HepG2 (cell line): Measurements from ENCODE around the gene TCF19. TPM values are rescaled to one million over a fixed set of nuclear protein-coding genes. Genes with fewer than 3 reads are reported as not detected.
A peak's percentile ranks its signal among the peaks of the same experiment; 100 is the strongest.

Source experiments
- AKAP8 ChIP-seq: sonication (generic); formaldehyde crosslinking; IDR thresholded peaks from 2 replicates; pipeline ENCODE4 v1.5.1; 2020; ENCODE audit warnings: mild to moderate bottlenecking, missing genetic modification reagents
- ATRX ChIP-seq: sonication (generic); formaldehyde crosslinking; IDR thresholded peaks from 2 replicates; pipeline ENCODE4 v1.4.0; 2020; ENCODE audit warnings: missing genetic modification reagents, borderline replicate concordance
- CBX2 ChIP-seq, 2 experiments: fragments of 200-600 bp in 1 of 2; sonication (generic); formaldehyde crosslinking in 1 of 2; IDR thresholded peaks; 2 replicates each; pipeline versions ENCODE4 v1.7.0 to v1.8.1; 2018 to 2022; ENCODE audit warnings: low read depth in 2 of 2, low read length in 1 of 2, mild to moderate bottlenecking in 1 of 2, missing genetic modification reagents in 1 of 2
- DR1 ChIP-seq: sonication (generic); formaldehyde crosslinking; IDR thresholded peaks from 2 replicates; pipeline ENCODE4 v1.8.0; 2021; ENCODE audit warnings: mild to moderate bottlenecking, missing genetic modification reagents, inconsistent platforms
- FOXC1 ChIP-seq: sonication (generic); formaldehyde crosslinking; IDR thresholded peaks from 2 replicates; pipeline ENCODE4 v1.8.0; 2022; ENCODE audit warnings: mild to moderate bottlenecking, missing genetic modification reagents, borderline replicate concordance
- HOXA3 ChIP-seq: sonication (generic); formaldehyde crosslinking; IDR thresholded peaks from 2 replicates; pipeline ENCODE4 v1.5.0; 2020; ENCODE audit warnings: missing genetic modification reagents
- HOXA9 ChIP-seq: sonication (generic); formaldehyde crosslinking; IDR thresholded peaks from 2 replicates; pipeline ENCODE4 v1.8.1; 2022; ENCODE audit warnings: missing genetic modification reagents, mild to moderate bottlenecking, moderate library complexity, borderline replicate concordance
- IRX3 ChIP-seq: sonication (generic); formaldehyde crosslinking; IDR thresholded peaks from 2 replicates; pipeline ENCODE4 v1.8.1; 2023; ENCODE audit warnings: mild to moderate bottlenecking, low read depth, missing genetic modification reagents, borderline replicate concordance
- JDP2 ChIP-seq: sonication (generic); formaldehyde crosslinking; IDR thresholded peaks from 2 replicates; pipeline ENCODE4 v1.8.1; 2022; ENCODE audit warnings: missing genetic modification reagents, borderline replicate concordance
- MED13 ChIP-seq: sonication (generic); formaldehyde crosslinking; IDR thresholded peaks from 2 replicates; pipeline ENCODE4 v1.5.0; 2020; ENCODE audit warnings: missing genetic modification reagents
- MXD1 ChIP-seq: sonication (generic); formaldehyde crosslinking; IDR thresholded peaks from 2 replicates; pipeline ENCODE4 v1.4.0; 2020; ENCODE audit warnings: mild to moderate bottlenecking, missing genetic modification reagents
- NFAT5 ChIP-seq: sonication (generic); formaldehyde crosslinking; IDR thresholded peaks from 2 replicates; pipeline ENCODE4 v1.4.0; 2020; ENCODE audit warnings: missing genetic modification reagents
- NFRKB ChIP-seq: fragments of 450-650 bp; IDR thresholded peaks from 2 replicates; pipeline ENCODE4 v1.6.1; 2017
- NKX3-1 ChIP-seq: sonication (generic); formaldehyde crosslinking; IDR thresholded peaks from 2 replicates; pipeline ENCODE4 v1.5.0; 2020; ENCODE audit warnings: missing genetic modification reagents
- PATZ1 ChIP-seq: sonication (generic); formaldehyde crosslinking; IDR thresholded peaks from 2 replicates; pipeline ENCODE4 v1.4.0; 2020; ENCODE audit warnings: missing genetic modification reagents
- REXO4 ChIP-seq: sonication (generic); formaldehyde crosslinking; IDR thresholded peaks from 2 replicates; pipeline ENCODE4 v1.8.0; 2022; ENCODE audit warnings: missing genetic modification reagents, mild to moderate bottlenecking, borderline replicate concordance
- RXRA ChIP-seq: sonication (generic); formaldehyde crosslinking; IDR thresholded peaks from 2 replicates; pipeline ENCODE4 v1.5.1; 2020; ENCODE audit warnings: missing genetic modification reagents
- SATB2 ChIP-seq: sonication (generic); formaldehyde crosslinking; IDR thresholded peaks from 2 replicates; pipeline ENCODE4 v1.5.0; 2020; ENCODE audit warnings: missing genetic modification reagents
- ZBTB43 ChIP-seq: sonication (generic); formaldehyde crosslinking; conservative IDR thresholded peaks from 2 replicates; pipeline ENCODE4 v1.4.0; 2020; ENCODE audit warnings: missing genetic modification reagents
- ZNF101 ChIP-seq: sonication (generic); formaldehyde crosslinking; IDR thresholded peaks from 2 replicates; pipeline ENCODE4 v1.4.0; 2020; ENCODE audit warnings: mild to moderate bottlenecking, low read depth, missing genetic modification reagents, borderline replicate concordance
- polyA plus RNA-seq, 8 experiments: library from polyadenylated mRNA; depleted of rRNA in 3 of 8; stranded (reverse) in 7 of 8; unstranded in 1 of 8; fragments of >200 nt; fragmentation: Illumina TruSeq in 4 of 8; extraction: Trizol in 4 of 8; gene quantifications; 2 replicates each; pipeline versions ENCODE4 v1.2.1 to v1.2.3, GENCODE V29; 2011 to 2016; ENCODE audit warnings: low read depth in 4 of 8, missing spikeins in 1 of 8, mixed read lengths in 1 of 8; ENCODE audit not compliant: insufficient read depth in 1 of 8
- total RNA-seq, 5 experiments: library from RNA; depleted of rRNA; stranded (reverse); fragments of >200 nt; fragmentation: Illumina TruSeq; extraction: Trizol; gene quantifications; 2 replicates each; pipeline ENCODE4 v1.2.3, GENCODE V29; 2016; ENCODE audit warnings: low read depth in 1 of 5

TCF19 gene
- total and polyA plus RNA-seq, 2 of the 13 experiments (the other 11 are each of a cell fraction or from before 2014, with no cell fraction given), result 4.9 to 22.2 TPM

GRCh38 chr6:31158863-31159855, 770 bp downstream of the TCF19 start (continued):
- TF ChIP-seq JDP2 (CRISPR knock-in tag) (no peak), ATRX (no peak), AKAP8 (no peak), NKX3-1 (no peak), MXD1 (CRISPR knock-in tag) (no peak), NFRKB (no peak), ZNF101 (CRISPR knock-in tag) (no peak), IRX3 (CRISPR knock-in tag) (no peak), ZBTB43 (CRISPR knock-in tag) (0 out of 2 replicates have a peak, but pooled peaks have one; percentile 33), CBX2 (IDR thresholded peaks at IDR 0.05; ENCODE audit: low read depth, low read length) (no peak), CBX2 (CRISPR knock-in tag; IDR thresholded peaks at IDR 0.05; ENCODE audit: low read depth) (no peak), HOXA9 (CRISPR knock-in tag) (no peak), MED13 (CRISPR knock-in tag) (0 out of 2 replicates have a peak, but pooled peaks have one; percentile 24), PATZ1 (CRISPR knock-in tag) (peak; percentile 94), HOXA3 (CRISPR knock-in tag) (peak; percentile 45; the same call in 1 of the 2 replicates), NFAT5 (CRISPR knock-in tag) (no peak), FOXC1 (CRISPR knock-in tag) (peak; percentile 73), REXO4 (CRISPR knock-in tag) (no peak), DR1 (0 out of 2 replicates have a peak, but pooled peaks have one; percentile 24), RXRA (peak; percentile 60), SATB2 (CRISPR knock-in tag) (no peak)
